GM21737 (cell line): ENCODE results near the gene ACO1.

Source experiments
- ATAC-seq: cut with Tn5 transposase; IDR thresholded peaks from one replicate; pipeline ENCODE4 v1.9.1; 2021; ENCODE audit warnings: mild to moderate bottlenecking, moderate library complexity; ENCODE audit not compliant: unreplicated experiment

Gene ACO1

DNA sequence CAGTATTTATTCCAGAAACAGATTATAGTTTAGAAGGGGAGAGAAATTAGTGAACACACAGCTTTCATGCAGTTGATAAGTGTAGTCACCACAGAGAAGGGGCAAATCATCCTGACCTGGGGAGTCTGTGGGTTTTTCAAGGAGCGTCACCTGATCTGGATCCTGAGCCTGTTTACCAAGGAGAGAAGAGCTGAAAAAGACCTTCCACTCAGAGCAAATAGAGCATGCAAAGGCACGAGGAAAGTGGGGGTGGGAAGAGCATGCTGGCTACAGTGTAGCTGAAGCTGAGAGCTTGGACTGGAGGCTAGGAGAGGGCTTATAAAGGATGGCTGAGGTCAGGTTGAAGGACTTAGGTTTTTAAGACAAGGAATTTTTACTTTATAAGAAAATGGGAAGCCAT lies 30.4 kb downstream of the ACO1 start:
- ATAC-seq = no peak

GRCh38 chr9:32419921-32420320 lies 35.5 kb downstream of the ACO1 start:
- ATAC-seq = no peak

DNA sequence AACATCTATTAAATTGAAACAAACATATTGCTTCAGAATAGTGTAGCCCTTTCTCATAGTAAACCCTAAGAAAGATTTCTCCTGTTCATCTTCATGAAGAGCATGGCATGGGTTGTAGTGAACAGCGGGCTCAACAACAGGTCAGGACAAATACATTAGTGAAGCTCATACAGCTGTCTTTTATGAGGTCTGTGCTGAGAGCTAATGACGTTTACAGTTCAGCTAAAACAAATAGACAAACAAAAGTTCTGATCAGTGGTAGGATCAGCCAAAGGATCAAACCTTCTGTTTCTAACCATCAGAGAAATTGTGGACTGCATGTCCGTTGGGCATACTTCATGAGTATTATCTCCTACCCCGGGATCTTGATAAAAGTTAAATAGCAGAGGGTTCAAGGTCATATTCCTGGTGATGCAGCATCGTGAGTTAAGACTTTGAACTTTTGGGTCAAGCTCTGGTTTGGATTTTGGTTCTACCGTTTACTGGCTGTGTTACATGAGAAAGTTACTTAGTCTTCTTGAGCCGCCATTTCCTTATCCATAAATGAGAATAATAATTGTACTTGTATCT lies 37.9 kb downstream of the ACO1 start:
- no peak for ATAC-seq

DNA sequence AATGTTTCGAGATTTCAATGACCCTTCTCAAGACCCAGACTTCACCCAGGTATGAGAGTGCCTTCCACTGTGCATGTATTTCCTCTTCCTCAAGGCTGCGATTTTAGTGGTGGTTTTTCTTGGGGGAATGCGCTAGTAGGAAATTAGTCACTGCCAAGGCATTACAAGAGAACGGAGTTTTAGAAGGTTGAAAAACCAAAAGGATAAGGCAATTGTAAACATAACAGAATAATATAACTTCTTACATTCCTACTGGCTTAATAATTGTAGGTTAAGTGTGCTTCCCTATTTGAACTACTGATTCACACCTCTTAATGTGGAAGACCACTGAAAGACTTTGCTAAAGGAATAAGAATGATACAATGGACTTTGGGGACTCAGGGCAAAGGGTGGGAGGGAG lies 38.9 kb downstream of the ACO1 start:
- no peak for ATAC-seq

GRCh38 chr9:32424616-32425015 lies 40.2 kb downstream of the ACO1 start:
- no peak for ATAC-seq

DNA sequence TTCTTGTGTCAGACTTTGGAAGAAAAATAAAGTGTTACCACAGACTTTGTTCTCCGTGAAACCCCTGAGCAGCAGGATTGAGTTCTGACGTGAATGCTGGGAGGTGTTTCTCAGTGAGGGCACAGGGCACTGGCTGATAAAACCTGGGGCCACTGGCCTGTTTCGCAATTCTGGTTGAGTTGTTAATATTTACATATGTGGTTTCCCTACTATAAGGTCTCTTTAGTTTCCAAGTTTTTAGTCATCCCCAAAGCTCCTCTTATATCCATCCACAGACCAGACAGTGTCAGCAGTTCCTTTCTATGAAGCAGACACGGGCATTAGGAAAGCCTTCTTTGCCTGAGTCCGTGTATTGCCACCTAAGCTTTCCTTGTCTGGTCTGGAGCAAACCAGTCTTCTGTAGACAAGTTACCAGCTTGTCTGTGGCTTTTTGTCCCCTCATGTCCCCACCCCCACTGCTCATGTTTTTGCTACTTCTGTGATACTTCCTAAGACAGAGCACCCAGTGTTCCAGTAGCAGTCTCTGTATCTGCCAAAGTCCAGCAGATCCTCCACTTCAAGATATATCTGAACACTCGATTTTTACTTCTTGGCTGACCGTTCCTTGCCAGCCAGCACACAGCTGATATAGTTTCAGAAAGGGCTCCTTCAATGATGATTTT lies 42.0 kb downstream of the ACO1 start:
- ATAC-seq = no peak

- no peak for ATAC-seq
Measured at GRCh38 chr9:32427111-32427873, 42.8 kb downstream of the ACO1 start.

DNA sequence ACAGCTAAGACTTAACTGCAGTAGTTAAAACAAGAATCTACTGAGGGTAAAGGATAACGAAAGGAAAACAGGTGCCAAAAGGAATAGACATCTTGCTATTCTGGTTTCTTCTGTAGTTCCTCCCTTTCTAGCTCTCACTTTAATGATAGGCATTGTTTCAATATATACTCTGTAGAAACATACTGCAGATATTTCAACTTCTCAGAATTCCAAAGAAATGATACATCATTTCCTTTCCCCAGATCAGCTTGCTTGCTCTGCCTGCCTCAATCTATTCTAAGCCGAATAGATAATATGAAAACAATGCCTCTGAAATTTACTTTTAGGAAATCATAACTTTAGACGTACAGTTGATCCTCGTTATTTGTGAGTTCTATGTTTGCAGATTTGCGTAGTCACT lies 46.3 kb downstream of the ACO1 start:
- no peak for ATAC-seq

DNA sequence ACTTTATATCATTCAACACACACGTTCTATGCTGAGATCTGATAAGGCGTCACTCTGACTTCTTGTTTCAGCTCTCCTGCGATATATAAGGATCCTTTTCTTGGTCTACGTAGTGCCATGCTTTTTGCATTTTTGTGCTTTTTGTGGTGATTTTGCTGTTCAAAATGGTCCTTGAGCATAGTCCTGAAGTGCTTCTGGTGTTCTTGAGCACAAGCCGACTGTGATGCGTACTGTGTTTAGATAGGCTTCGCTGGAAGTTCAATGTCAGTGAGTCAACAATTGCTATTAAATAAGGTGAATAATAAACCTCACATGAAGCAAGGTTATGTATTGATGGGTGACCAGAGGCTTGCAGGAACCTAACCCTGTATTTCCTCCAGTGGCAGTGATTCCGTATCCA lies 46.8 kb downstream of the ACO1 start:
- ATAC-seq = no peak

GRCh38 chr9:32431940-32432555 lies 47.6 kb downstream of the ACO1 start:
- ATAC-seq = no peak

DNA sequence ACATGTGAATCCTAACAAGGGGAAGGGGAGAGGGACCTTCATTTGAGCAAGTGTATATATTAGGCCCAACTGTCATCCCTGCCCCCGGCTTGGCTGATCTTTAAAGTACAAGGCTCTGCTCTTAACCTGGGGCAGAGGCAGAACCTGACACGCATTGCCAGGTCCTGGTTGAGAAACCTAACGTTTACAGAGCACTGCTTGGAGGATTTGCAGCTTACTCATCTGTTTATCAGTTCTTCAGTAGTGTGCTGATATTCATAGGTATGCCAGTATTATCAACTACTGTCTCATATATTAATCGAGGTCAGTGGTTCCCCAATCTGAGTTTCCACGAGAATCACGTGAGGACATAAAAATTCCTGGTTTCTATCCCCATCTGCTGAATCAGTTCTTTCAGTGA lies 50.4 kb downstream of the ACO1 start:
- no peak for ATAC-seq

- no peak for ATAC-seq
Measured at GRCh38 chr9:32441678-32442077, 57.2 kb downstream of the ACO1 start.

- no peak for ATAC-seq
Measured at GRCh38 chr9:32442433-32442832, 58.0 kb downstream of the ACO1 start.

GRCh38 chr9:32449969-32450368 lies 65.5 kb downstream of the ACO1 start:
- ATAC-seq = no peak

DNA sequence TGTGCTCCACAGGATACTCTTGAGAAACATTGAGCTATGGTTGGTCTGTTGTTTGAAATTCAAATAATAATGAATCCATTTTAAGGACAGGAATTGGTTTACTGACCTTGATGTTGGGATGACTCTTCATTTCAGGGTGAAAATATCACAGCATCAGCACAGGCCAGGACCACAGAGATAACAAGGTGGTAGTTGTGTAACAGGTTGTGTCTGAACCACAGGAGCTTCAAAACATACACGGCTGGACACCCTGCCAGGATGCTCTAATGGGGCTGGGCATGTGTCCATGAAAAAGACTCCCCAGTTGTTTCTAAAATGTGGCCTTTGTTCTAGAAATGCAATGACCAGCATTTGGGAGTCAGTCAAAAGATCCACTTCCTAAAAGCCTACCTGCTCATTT lies 69.8 kb downstream of the ACO1 start:
- no peak for ATAC-seq

- no peak for ATAC-seq
Measured at GRCh38 chr9:32455738-32456137, 71.3 kb downstream of the ACO1 start.

GRCh38 chr9:32456564-32456963 lies 72.1 kb downstream of the ACO1 start:
- ATAC-seq = no peak

DNA sequence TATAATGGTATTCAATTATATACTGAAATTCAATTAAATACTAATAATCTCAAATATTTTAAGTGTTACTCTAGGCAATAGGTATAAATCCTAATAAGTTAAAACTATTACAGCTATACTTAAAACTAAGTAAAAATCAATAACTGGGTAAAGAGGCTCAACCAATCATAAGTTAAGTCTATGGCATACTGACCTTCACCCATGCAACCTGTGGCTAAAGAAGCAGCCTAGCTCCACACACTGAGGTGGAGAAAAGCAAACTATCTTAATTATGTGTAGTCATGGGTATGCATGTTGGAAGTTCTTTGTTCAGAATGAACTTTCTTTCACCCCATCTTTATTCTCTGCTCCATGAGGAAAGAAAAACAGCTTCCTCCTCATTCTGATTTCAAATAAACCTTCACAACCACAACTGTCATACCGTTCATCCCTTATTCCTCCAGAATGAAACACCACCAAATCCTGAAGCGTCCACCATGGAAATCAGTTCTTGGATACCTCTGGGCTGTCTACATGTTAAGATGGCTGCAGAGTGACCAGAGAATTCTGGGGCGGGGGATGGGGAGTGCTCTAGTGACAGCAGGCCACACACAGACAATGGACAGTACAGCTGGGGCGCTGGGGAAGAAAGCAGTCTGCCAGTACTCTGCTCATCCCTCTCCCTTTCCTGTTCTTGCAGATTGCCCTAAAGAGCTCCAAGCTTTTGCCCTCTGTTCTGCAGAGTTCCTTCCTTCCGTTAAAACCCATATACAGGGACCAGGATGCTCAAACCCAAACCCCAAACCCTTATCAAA lies 79.3 kb downstream of the ACO1 start:
- ATAC-seq = no peak

DNA sequence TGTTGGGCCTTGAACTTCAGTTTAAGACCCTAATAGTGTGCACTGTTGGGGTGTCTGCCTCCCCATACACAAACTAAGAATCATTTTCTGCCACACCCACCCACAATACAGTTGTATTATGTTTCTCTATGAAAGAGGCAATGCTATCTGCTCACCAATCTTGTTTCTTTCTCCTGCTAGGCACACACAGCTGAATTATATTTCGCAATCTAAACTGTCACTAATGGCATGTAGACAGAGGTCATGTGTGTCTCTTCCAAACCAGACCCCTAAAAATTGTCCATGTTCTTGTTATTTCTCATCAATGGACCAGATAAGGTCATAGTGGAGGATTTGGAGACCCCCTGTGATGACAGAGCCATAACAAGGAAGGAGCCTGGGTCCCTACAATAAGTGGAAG lies 84.3 kb downstream of the ACO1 start:
- no peak for ATAC-seq

- no peak for ATAC-seq
Measured at GRCh38 chr9:32472344-32472743, 87.9 kb downstream of the ACO1 start.

GRCh38 chr9:32483343-32483742 lies 98.9 kb downstream of the ACO1 start:
- no peak for ATAC-seq
